Measurements from ENCODE around the gene TFEB. TPM values are rescaled to one million over a fixed set of nuclear protein-coding genes. Genes with fewer than 3 reads are reported as not detected.

The TFEB gene
- total RNA-seq, 1 donor from 2014 or later: 6.2 TPM

DNA sequence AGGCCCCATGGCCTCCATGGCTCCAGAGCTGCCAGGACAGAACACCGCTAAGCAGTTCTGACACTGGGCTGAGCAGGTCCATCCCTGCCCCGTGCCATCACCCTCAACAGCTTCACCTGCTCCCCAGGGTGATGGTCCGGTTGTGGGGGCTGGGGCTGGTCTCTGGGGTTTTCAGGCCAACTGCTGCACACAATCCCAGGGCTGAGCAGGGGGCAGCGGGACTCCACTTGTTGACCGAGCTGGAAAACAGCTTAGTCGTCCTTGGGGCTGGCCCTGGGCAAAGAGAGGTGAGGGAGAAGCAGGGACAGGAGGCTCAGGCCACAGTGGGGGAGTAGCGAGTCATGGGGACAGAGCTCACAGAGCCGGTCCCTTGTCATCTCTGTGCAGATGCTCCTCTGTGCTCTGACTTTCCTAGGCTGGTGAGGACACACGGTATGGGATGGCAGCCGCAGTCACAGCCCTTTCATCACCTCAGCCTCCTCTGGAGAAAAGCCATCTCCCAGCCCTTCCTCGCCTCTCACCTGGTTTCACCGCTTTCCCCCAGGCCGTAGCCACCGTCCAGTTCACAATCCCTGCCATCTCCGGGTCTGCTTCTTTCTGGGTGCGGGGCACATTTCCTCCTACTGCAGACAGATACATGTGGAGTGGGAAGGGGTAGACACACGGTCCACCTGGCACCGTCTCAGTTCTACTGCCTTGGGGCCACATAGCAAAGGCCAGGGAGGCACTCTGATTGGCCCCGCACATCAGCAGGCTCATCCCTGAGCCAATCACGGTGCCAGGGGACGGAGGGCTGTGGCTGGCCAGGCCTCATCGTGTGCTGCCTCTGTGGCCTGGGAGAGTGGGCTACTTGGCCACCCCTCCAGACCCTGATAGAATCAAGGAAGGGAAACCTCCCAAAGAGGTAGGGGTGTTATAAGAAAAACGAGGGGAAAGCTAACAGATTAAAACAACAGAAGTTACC, 78.0 kb downstream of the TFEB start:
- no peaks in the 10 kb centered on the region for H3K36me3 Mint-ChIP-seq
- no peak for DNase-seq (ENCODE audit: extremely low spot score, unreplicated experiment)
- TF ChIP-seq, protein P1, sequence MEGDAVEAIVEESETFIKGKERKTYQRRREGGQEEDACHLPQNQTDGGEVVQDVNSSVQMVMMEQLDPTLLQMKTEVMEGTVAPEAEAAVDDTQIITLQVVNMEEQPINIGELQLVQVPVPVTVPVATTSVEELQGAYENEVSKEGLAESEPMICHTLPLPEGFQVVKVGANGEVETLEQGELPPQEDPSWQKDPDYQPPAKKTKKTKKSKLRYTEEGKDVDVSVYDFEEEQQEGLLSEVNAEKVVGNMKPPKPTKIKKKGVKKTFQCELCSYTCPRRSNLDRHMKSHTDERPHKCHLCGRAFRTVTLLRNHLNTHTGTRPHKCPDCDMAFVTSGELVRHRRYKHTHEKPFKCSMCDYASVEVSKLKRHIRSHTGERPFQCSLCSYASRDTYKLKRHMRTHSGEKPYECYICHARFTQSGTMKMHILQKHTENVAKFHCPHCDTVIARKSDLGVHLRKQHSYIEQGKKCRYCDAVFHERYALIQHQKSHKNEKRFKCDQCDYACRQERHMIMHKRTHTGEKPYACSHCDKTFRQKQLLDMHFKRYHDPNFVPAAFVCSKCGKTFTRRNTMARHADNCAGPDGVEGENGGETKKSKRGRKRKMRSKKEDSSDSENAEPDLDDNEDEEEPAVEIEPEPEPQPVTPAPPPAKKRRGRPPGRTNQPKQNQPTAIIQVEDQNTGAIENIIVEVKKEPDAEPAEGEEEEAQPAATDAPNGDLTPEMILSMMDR (conservative IDR thresholded peaks at IDR 0.05): no peak
- no peak overlapping the region for H3K4me3 Mint-ChIP-seq
- H3K4me1 Mint-ChIP-seq (ENCODE audit: unreplicated experiment): peaks cover 51% of the 10 kb centered on the region
- H3K27me3 Mint-ChIP-seq: peaks cover 17% of the 10 kb centered on the region
- H3K27ac Mint-ChIP-seq: peak overlapping the region; percentile 46
- H3K9me3 Mint-ChIP-seq: no peaks in the 10 kb centered on the region

DNA sequence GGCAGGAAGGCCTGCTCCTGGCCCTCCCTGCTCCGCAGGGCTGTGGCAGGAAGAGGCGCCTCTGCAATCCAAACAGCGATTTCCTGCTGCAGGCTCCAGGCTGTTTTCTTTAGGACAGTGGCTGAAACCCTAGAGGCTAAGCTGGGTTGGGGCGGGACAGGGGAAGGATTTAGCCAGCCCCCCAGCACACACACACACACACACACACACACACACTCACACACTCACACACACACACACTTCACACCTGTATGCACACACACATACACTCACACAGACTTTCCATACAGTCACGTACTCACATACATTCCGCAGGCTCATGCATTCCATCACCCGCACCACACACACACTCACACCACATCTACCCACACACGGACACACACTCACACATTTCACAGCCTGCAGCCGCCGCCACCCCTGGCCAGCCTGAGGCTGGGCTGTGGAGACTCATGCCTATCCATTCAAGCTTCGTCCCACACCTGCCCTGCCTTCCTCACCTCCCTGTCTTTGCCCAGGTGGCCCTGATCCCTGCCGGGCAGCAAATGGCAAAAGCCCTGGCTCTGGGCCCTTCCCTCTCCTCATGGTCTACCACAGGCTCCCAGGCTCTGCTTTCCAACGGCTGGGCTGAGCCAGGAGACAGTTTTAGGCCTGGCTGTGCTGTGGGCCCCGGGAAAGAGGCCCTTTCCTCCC, 79.3 kb downstream of the TFEB start:
- H3K4me3 Mint-ChIP-seq: peak overlapping the region; percentile 69

DNA sequence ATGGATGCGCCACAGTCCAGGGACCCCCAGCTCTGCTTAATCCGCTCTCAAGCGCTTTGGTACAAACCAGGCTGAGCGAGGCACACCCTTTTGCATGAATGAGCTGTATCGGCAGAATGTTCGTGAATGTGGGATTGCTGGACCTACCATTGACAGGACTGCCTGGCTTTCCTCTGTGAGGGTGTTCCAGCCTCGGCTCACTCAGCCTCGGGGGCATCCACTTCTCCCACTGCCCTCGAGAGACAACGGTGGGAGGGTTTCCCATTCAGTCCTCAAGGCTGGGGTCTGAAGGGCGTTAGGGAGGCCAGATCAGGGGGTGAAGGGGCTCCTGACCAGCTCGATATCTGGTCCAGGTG, 79.8 kb downstream of the TFEB start:
- no peaks in the 10 kb centered on the region for H3K9me3 Mint-ChIP-seq
- TF ChIP-seq, protein P1 (conservative IDR thresholded peaks at IDR 0.05): no peak
- peaks cover 64% of the 10 kb centered on the region for H3K4me1 Mint-ChIP-seq (ENCODE audit: unreplicated experiment)
- peaks cover 8% of the 10 kb centered on the region for H3K36me3 Mint-ChIP-seq
- H3K4me3 Mint-ChIP-seq: peak overlapping the region; percentile 69
- DNase-seq (ENCODE audit: extremely low spot score, unreplicated experiment): no peak
- H3K27me3 Mint-ChIP-seq: peaks cover 6% of the 10 kb centered on the region
- peak overlapping the region; percentile 44 for H3K27ac Mint-ChIP-seq

More for the DNA sequence above, 79.3 kb downstream of the TFEB start:
- Mint-ChIP-seq H3K9me3 (no peaks in the 10 kb centered on the region), H3K27ac (peak overlapping the region; percentile 44), H3K4me1 (ENCODE audit: unreplicated experiment) (peaks cover 62% of the 10 kb centered on the region), H3K36me3 (peaks cover 8% of the 10 kb centered on the region), H3K27me3 (peaks cover 6% of the 10 kb centered on the region)
- DNase-seq (ENCODE audit: extremely low spot score, unreplicated experiment): no peak
- TF ChIP-seq, protein P1 (conservative IDR thresholded peaks at IDR 0.05): no peak

GRCh38 chr6:41655176-41655575, 80.2 kb downstream of the TFEB start:
- TF ChIP-seq, protein P1 (conservative IDR thresholded peaks at IDR 0.05): no peak
- Mint-ChIP-seq H3K36me3 (peaks cover 8% of the 10 kb centered on the region), H3K27me3 (peaks cover 6% of the 10 kb centered on the region), H3K4me3 (peak overlapping the region; percentile 19), H3K27ac (peak overlapping the region; percentile 44), H3K9me3 (no peaks in the 10 kb centered on the region), H3K4me1 (ENCODE audit: unreplicated experiment) (peaks cover 64% of the 10 kb centered on the region)
- DNase-seq (ENCODE audit: extremely low spot score, unreplicated experiment): no peak

DNA sequence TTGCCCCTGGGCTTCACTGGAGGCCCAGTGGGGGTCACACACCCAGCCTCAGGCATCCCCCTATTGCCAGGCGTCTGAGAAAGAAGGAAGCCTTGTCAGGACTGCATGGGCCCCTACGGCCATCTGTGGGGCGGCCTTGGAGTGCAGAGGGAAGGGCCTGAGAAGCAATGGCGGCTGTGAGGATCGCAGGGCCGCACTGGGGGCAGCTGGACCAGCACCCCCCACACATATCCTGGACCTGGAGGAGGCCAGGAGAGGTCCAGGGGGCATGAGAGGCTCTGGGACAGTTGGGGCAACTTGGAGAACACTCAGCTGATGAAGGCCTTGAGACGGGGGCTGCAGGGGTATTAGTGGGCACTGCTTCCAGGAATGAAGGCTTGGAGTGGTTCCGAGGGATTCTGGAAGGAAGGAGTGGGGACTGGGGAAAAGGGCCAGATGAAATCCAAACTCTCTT, 80.7 kb downstream of the TFEB start:
- no peak for DNase-seq (ENCODE audit: extremely low spot score, unreplicated experiment)
- Mint-ChIP-seq H3K27ac (peak overlapping the region; percentile 44), H3K27me3 (peaks cover 6% of the 10 kb centered on the region), H3K4me3 (peak overlapping the region; percentile 19), H3K4me1 (ENCODE audit: unreplicated experiment) (peaks cover 64% of the 10 kb centered on the region), H3K9me3 (no peaks in the 10 kb centered on the region), H3K36me3 (peaks cover 8% of the 10 kb centered on the region)
- TF ChIP-seq, protein P1 (conservative IDR thresholded peaks at IDR 0.05): no peak

All from type B pancreatic cell (in vitro differentiated cells).